Skeletal muscle tissue (tissue), 4 donors: ENCODE results near the gene CHST7. TPM values are rescaled to one million over a fixed set of nuclear protein-coding genes. Genes with fewer than 3 reads are reported as not detected.

ENCODE experiments used
- H3K27ac ChIP-seq: one replicate; pipeline ENCODE4 v1.7.0; 2013; ENCODE audit warnings: mild to moderate bottlenecking, low read depth, low read length, inconsistent platforms
- H3K27me3 ChIP-seq, 3 donors: one replicate each; pipeline ENCODE4 v1.7.0; 2013; ENCODE audit warnings: low read length in 3 of 3; ENCODE audit not compliant: control insufficient read depth in 3 of 3, insufficient read depth in 3 of 3
- H3K36me3 ChIP-seq, 3 donors: one replicate each; pipeline ENCODE4 v1.7.0; 2013; ENCODE audit warnings: low read length in 3 of 3; ENCODE audit not compliant: control insufficient read depth in 3 of 3, insufficient read depth in 3 of 3
- H3K4me1 ChIP-seq, 3 donors: one replicate each; pipeline ENCODE4 v1.7.0; 2013; ENCODE audit warnings: low read length in 3 of 3, mild to moderate bottlenecking in 3 of 3; ENCODE audit not compliant: control insufficient read depth in 3 of 3, insufficient read depth in 3 of 3
- H3K4me3 ChIP-seq, 3 donors: one replicate each; pipeline ENCODE4 v1.7.0; 2013; ENCODE audit warnings: low read length in 3 of 3
- H3K9ac ChIP-seq, 3 donors: one replicate each; pipeline ENCODE4 v1.7.0; 2013; ENCODE audit warnings: low read length in 3 of 3, mild to moderate bottlenecking in 3 of 3, moderate library complexity in 2 of 3, low read depth in 1 of 3
- H3K9me3 ChIP-seq, 3 donors: one replicate each; pipeline ENCODE4 v1.7.0; 2013; ENCODE audit warnings: low read length in 3 of 3; ENCODE audit not compliant: control insufficient read depth in 3 of 3
- total RNA-seq: library from RNA; depleted of rRNA; stranded (reverse); fragments of >200 nt; gene quantifications from one replicate; pipeline ENCODE4 v1.2.3, GENCODE V29; 2014
- donor health status: Osteomylitis.

CHST7 gene
- total RNA-seq, 1 donor from 2014 or later = 8.9 TPM

DNA sequence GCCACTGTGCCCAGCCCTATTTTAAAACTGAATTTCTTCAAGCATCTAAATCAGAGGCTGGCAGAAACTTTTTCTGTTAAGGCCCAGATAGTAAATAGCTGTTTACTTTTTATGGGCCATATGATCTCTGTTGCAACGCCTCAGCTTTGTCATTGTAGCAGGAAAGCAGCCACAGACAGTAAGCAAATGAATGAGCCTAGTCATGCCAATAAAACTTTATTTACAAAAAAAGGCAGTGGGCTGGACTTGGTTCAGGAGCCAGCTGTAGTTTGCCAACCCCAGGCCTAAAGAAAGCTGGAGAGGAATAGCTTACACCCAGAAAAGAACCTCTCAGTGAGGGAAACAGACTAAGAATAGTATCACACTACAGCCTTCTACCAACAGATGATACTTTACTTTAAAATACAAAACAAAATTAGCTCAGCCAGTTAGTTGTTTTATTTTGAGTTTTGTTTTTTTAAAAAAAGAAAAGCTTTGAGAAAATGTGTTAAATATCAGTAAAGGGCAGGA is 25.5 kb downstream of the CHST7 start:
- Histone ChIP-seq H3K4me1 (peaks cover 0 to 2% (median 0%) of the 10 kb centered on the region in 3 donors), H3K27me3 (no peaks in the 10 kb centered on the region), H3K36me3 (no peaks in the 10 kb centered on the region), H3K4me3 (no peak overlapping the region), H3K27ac (no peak overlapping the region), H3K9me3 (no peaks in the 10 kb centered on the region), H3K9ac (no peak overlapping the region)

DNA sequence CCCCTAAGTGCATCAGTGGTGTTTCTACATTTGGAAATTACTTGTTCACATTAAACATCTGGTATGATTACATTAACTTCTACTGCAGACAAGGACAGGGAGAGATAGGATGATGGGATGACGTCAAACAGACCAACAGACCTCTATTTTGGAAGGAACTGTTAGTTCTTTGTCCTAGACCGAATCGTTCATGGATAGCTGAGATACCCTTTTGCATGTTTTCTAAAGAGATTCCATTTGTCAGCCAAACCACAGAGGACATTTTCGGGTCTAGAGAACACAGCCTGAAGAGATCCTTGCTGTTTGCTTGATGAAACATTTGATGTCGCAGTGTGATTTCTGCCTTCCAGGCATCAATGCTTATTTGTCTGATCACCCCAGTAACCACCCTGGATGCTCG is 27.7 kb downstream of the CHST7 start:
- H3K4me3 ChIP-seq = no peak overlapping the region
- H3K9me3 ChIP-seq = no peaks in the 10 kb centered on the region
- H3K4me1 ChIP-seq = peaks cover 0 to 2% (median 0%) of the 10 kb centered on the region in 3 donors
- no peak overlapping the region for H3K9ac ChIP-seq
- H3K27ac ChIP-seq = no peak overlapping the region
- no peaks in the 10 kb centered on the region for H3K36me3 ChIP-seq
- H3K27me3 ChIP-seq = no peaks in the 10 kb centered on the region

DNA sequence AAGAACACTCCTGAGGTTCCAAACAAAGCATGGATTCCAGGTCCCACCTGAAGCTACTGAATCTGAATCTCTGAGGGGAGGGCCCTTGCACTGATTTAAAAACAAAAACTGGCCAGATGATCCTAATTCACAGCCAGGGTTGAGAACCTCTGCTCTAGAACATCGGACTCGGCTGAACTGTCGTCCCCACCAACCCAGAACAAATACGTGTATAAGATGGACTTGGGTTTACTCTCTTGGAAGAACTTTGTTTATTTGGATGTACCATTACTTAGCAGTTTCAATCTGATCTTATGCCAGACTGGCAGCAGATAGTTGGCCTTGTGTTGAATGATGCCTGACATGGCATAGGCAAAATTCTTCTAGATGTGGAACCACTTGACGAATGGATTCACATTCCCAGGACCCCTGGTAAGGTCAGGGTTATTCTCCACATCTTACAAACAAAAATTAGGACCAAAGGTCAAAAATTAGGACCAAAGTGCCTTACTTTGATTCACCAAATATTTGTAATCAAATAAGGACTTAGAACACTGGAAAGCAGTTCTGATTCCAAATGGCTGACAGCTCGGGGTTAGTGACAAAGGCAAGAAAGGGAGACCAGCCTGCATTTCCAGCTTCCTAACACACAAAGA is 29.0 kb downstream of the CHST7 start:
- Histone ChIP-seq H3K27ac (no peak overlapping the region), H3K27me3 (no peaks in the 10 kb centered on the region), H3K4me1 (no peaks in the 10 kb centered on the region), H3K9me3 (no peaks in the 10 kb centered on the region), H3K4me3 (no peak overlapping the region), H3K36me3 (no peaks in the 10 kb centered on the region), H3K9ac (no peak overlapping the region)

DNA sequence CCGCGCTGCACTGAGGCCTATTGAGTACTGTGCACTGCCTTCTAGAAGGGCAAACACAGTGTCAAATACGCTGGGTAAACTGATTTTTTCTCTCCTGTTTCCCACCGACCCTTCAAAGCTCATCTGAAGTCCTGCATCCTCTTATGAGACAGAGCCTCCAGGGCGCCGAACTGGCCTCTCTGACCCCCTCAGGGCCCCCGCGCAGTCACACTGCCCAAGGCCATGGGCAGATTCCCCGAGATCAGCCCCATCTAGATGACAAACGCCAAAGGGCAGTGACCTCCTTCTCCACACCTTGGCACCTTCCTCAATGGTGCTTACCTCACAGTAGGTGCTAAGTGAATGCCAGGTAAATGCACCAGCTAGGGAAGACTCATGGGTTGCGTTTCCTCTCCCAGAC is 34.4 kb downstream of the CHST7 start:
- Histone ChIP-seq H3K9me3 (no peaks in the 10 kb centered on the region), H3K27ac (no peak overlapping the region), H3K4me3 (no peak overlapping the region), H3K9ac (no peak overlapping the region), H3K4me1 (no peaks in the 10 kb centered on the region), H3K27me3 (no peaks in the 10 kb centered on the region), H3K36me3 (no peaks in the 10 kb centered on the region)

DNA sequence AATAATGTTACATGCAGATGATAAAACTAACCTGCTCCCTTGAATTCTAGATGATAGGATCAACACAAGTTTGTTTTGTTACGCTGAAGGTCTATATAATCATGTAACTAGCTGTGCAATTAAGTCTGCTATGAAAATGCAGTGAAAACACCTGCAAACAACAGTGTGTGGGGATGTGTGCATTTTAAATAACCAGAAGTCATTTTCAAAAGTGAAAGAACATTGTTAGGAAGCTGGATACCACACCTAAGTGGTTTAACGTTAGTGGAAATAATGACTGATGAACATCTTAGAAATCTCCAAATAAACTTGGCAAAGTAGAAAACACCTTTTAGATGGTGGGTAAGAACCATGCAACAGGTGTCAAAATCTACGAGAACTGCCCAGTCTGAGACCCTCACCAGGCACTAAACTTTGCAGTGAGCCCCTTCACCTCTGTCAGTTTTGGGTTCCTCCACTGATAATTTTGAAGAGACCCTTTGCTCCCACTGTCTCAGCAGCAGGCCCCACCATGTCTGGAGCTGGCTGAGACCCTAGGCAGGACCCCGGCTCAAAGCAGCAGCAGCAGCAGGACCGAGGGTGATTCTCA is 36.6 kb downstream of the CHST7 start:
- H3K4me3 ChIP-seq = no peak overlapping the region
- H3K9ac ChIP-seq = no peak overlapping the region
- H3K36me3 ChIP-seq = no peaks in the 10 kb centered on the region
- no peak overlapping the region for H3K27ac ChIP-seq
- no peaks in the 10 kb centered on the region for H3K9me3 ChIP-seq
- H3K4me1 ChIP-seq = no peaks in the 10 kb centered on the region
- H3K27me3 ChIP-seq = no peaks in the 10 kb centered on the region

DNA sequence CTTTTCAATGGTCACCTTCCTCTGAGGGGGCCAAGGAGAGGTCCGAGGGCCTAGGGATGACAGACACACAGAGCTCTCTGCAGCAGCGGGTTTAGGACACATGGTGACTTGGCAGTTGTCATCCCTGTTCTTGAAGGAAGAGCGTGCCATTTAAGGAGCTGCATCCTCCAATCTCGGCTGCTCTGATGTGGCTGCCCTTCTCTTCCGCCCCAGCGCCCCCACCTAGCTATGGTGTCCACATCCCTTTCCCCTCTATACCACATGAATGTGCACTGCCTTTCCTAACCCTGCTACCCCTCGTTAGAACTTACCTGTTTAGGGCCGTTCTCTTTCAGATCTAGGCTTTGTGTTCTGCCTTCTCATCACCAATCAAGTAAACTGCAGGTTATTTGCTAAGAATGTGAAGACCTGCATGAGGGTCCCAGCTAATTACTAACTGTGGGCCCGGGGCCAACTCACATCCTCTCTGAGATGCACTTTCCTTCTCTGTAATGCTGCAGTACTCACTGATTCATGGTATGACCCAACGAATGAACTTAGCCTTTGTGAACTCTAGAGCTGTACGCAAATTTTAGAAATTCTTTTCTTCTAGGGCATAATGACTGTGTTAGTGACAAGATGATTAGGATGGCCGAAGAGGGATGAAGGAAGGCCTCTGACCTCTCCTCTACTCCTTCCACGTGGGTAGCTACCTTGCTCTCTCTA is 38.2 kb downstream of the CHST7 start:
- Histone ChIP-seq H3K36me3 (no peaks in the 10 kb centered on the region), H3K27ac (no peak overlapping the region), H3K9ac (no peak overlapping the region), H3K9me3 (no peaks in the 10 kb centered on the region), H3K4me1 (no peaks in the 10 kb centered on the region), H3K27me3 (no peaks in the 10 kb centered on the region), H3K4me3 (no peak overlapping the region)

DNA sequence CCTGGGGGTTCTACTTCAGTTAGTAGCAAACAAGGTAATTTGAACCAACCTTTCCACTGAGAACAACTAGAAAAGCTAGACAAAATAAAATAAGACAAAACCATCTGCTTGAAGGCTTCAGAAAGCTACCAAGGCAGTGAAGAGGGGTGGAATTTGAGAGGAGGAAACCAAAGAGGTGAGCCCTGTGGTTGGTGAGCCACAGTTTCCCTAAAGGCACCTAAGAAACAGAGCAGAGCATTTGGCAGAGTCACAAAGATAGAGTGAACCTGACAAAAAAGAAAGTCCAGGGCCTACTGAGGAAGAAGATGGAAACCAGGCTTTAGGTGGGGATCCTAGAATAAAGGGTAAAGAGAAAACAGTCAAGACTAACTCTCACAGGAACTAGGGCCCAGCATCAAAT is 44.3 kb downstream of the CHST7 start:
- no peak overlapping the region for H3K4me3 ChIP-seq
- no peaks in the 10 kb centered on the region for H3K27me3 ChIP-seq
- no peak overlapping the region for H3K27ac ChIP-seq
- no peak overlapping the region for H3K9ac ChIP-seq
- H3K9me3 ChIP-seq = no peaks in the 10 kb centered on the region
- H3K4me1 ChIP-seq = peaks cover 0 to 2% (median 0%) of the 10 kb centered on the region in 3 donors
- H3K36me3 ChIP-seq = no peaks in the 10 kb centered on the region

DNA sequence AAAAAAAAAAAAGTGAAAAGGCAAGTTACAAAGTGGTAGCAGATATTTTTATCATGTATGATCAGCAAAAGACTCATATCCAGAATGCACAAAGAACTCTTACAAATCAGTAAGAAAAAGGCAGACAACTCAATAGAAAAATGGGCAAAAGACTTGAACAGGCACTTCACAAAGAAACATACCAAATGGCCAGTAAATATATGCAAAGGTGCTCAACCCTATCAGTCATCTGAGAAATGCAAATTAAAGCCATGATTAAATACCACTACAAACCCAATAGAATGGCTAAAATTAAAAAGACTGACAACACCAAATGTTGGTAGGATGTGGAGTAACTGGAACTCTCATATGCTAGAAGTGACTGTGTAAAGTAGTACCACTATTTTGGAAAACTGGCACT is 45.4 kb downstream of the CHST7 start:
- Histone ChIP-seq H3K27ac (no peak overlapping the region), H3K4me3 (no peak overlapping the region), H3K27me3 (no peaks in the 10 kb centered on the region), H3K4me1 (peaks cover 0 to 5% (median 0%) of the 10 kb centered on the region in 3 donors), H3K9me3 (no peaks in the 10 kb centered on the region), H3K36me3 (no peaks in the 10 kb centered on the region), H3K9ac (no peak overlapping the region)

DNA sequence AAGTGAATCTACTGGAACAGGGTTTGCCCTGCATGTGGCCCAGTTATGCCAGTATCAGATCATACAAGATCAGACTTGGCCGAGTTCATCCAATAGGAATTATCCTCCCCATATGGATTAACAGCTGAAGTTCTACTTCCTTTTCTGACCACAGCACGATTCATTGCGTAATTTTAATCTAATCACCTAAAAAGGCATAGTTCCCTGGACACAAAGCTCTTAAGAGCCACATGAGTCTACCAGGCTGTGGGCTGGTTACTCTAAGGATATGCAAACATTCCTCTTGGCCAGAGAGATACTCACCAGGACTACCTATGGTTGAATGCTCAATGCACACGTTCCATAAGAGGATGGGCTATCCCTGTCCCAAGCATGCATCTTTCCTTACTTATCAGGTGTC is 46.9 kb downstream of the CHST7 start:
- no peak overlapping the region for H3K27ac ChIP-seq
- H3K9me3 ChIP-seq = no peaks in the 10 kb centered on the region
- H3K9ac ChIP-seq = no peak overlapping the region
- H3K4me3 ChIP-seq = no peak overlapping the region
- H3K4me1 ChIP-seq = peaks cover 0 to 5% (median 0%) of the 10 kb centered on the region in 3 donors
- H3K36me3 ChIP-seq = no peaks in the 10 kb centered on the region
- H3K27me3 ChIP-seq = no peaks in the 10 kb centered on the region

DNA sequence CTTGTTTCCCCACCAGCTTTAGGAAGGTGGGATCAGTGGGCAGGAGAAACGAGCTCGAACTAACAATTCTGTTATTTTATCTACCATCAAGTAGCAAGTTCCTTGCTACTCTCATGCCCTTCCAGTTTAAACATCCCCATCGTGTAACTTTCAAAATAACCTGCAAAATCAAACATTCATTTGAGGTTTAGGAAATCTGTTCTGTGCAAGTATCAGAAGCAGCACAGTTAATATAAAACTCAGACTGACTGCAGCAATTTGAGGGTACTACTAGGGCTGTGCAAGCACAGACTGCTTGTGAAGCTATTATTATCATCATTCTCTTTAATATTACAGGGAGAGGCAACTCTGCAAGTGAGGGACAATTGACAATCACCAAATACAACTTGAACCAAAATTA is 48.0 kb downstream of the CHST7 start:
- peaks cover 0 to 5% (median 0%) of the 10 kb centered on the region in 3 donors for H3K4me1 ChIP-seq
- H3K27me3 ChIP-seq = no peaks in the 10 kb centered on the region
- no peaks in the 10 kb centered on the region for H3K9me3 ChIP-seq
- H3K9ac ChIP-seq = no peak overlapping the region
- no peak overlapping the region for H3K27ac ChIP-seq
- no peak overlapping the region for H3K4me3 ChIP-seq
- H3K36me3 ChIP-seq = no peaks in the 10 kb centered on the region
